Measurements from ENCODE around the gene SOHLH2.

- TF ChIP-seq EZH2phosphoT487 (IDR thresholded peaks at IDR 0.05; ENCODE audit: borderline replicate concordance, low read depth, low read length) (no peak), CTCF (conservative IDR thresholded peaks at IDR 0.05; ENCODE audit: low read length) (no peak)
Observed at GRCh38 chr13:36183901-36184300, 30.5 kb downstream of the SOHLH2 start.
